GM19467 (cell line): Measurements from ENCODE around the gene STARD6.
"Not testable (repeated sequence)": the region's sequence is repeated elsewhere in the genome, so short reads cannot be mapped to it uniquely, and the experiment has no call there.

Source experiments
- ATAC-seq: cut with Tn5 transposase; IDR thresholded peaks from one replicate; pipeline ENCODE4 v1.9.1; 2021; ENCODE audit warnings: mild to moderate bottlenecking, moderate library complexity; ENCODE audit not compliant: unreplicated experiment

The STARD6 gene, protein sequence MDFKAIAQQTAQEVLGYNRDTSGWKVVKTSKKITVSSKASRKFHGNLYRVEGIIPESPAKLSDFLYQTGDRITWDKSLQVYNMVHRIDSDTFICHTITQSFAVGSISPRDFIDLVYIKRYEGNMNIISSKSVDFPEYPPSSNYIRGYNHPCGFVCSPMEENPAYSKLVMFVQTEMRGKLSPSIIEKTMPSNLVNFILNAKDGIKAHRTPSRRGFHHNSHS

DNA sequence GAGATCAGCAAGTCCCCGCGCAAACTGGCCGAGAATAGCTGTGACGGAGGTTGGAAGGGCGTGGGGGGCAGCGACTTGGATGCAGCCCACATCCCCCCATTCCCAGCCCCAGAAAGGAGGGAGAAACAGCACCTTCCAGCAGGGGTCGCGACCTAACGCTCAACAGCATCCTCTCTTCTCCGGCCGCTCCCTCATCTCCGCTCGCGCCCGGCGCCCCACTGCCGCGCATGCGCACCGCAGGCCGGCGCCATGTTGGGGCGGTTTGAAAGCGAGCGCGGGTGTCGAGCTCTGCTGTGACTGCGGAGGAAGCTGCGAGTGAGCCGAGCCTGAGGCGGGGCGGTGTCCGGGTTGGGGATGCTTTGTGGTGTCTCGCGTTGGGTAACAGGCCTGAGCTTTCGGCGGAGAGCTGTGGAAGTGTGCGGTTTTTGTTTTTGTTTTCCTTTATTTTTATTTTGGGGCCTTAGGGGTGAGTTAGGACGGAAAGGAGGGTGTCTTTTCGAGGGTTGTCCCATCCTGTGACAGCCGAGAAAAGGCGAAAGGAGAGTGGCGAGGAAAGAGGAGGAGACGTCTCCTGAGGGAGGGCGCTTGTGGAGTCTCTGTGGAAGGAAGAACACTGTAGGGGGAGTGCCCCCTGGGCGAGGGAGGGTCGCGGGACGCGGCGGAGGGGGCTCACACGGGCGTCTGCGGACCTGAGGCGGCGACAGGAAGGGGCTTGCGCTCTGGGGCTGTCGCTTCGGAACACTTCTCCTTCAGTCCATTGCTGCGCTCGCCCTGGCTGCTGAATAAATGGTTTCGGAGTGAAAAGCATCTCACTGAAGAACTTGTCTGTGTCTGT, at the start of gene STARD6, which contains the start of gene C18orf54:
TSS of gene STARD6 (minus strand) at position 199 of the 835 bp plus-strand sequence. CDS start 3,285 bp downstream, outside the sequence.
TSS of gene C18orf54 (plus strand) at position 247 of the 835 bp plus-strand sequence. CDS start 2,667 bp downstream, outside the sequence.
- ATAC-seq: peak; percentile 94

DNA sequence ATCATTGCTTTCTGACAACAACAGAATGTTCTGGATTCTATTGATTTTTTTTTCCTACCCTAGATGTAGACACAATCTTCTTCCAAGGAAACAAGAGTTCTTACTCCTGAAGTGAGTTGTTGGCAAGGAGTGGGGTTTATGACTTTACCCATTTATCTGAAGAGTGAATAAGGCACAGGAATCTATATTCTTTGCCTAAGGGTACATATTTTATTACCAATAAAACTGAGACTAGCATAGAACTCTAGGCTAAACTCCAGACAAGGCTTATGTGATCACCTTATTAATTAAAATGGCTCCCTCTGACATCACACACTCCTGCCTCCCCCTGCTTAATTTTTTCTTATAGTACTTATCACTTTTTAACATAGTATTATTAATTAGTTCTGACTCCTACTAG, 47.6 kb upstream of the STARD6 start:
- ATAC-seq: no peak

DNA sequence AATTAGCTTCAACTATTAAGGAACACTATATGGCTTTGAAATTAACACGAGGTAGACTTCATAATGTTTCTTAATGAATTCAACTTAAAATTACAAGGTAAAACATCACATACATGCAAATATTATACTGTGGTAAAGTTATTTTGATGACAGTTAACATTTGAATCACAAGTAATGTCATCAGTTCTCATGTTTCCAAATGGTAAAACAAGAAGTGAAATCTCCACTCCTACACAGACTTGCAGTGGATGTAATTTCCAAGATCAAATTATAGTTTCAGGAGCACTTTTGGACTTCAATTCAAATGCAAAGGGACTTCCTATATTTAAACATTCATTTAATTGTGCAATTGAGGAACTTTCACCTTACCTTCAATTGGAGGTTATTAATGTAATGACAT, 39.1 kb upstream of the STARD6 start:
- ATAC-seq: no peak

DNA sequence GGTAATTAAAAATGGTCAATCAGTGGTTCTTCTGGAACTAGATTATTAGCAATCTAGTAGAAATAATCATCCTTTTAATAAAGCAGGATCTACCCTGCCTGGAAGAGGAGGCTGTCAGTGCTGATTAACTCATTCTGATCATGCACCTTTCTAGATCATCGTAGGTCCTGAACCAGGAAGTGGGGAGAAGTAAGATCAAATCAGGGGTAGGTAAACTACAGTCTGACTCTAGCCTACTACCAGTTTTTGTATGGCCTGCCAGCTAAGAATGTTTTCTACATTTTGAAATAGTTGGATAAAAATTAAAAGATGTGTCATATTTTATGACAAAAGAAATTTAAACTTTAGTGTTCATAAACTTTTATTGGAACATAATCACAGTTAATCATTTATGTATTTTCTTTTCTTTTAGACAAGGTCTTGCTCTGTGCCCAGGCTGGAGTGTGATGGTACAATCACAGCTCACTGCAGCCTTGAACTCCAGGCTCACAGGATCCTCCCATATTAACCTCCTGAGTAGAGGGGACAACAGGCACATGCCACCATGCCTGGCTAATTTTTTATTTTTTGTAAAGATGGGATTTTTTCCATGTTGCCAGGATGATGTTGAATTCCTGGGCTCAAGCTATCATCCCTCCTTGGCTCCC, 36.1 kb upstream of the STARD6 start:
- no peak for ATAC-seq

DNA sequence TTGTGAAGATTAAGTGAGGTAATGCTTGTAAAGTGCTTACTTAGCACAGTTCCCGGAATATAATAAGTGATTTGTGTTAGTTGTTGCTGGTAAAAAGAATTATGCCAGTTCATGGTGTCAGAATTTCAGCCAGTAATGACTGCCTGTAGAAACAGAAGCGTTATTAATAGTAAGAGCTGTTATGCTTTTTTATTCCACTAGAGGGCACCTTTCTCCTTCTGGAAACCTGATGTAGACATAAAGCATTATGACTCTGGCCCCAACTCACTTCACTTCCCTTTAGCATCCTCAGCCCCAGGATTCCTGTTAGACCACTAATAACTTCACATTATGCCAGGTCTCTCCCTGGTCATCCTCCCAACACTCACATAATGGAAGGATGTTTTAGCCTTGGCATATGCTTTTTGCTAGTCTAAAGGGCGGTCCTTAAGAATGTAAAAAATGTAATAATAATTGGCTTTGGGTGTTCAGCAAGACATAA, 34.9 kb upstream of the STARD6 start:
- peak; percentile 69 for ATAC-seq

DNA sequence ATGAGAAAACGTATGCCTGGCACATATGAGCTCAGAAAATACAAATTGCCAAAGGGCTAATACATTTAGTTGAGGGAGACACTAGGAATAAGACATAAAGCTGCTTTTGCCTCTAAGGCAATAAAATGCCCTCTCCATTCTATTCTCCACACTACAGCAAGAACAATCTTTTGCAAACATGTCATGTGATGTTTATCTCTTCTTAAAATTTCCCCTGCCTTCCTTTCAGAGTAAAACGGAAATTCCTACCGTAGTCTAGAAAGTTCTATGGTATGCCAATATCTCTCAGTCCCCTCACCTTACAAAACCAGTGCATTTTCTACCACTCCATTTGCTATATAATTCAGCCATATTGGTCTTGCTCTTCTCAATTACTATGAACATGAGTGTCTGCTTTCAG, 33.2 kb upstream of the STARD6 start:
- no peak for ATAC-seq

DNA sequence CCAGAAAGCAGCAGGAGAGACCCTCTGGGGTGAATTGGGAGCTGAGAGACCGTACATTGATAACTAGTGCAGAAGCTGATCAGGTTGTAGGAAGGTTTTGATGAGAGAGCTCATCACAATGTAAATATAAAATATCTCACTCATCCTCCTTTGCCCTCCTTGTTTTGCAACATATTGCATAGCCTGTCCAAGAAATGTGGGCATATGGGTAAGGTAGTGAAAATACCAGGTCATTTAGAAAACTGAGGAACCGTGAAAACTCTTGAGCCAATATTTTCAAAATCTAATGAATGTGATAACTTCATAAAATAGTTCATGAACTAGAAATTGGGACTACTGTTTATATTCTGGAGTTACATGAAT, 31.5 kb upstream of the STARD6 start:
- ATAC-seq: no peak

DNA sequence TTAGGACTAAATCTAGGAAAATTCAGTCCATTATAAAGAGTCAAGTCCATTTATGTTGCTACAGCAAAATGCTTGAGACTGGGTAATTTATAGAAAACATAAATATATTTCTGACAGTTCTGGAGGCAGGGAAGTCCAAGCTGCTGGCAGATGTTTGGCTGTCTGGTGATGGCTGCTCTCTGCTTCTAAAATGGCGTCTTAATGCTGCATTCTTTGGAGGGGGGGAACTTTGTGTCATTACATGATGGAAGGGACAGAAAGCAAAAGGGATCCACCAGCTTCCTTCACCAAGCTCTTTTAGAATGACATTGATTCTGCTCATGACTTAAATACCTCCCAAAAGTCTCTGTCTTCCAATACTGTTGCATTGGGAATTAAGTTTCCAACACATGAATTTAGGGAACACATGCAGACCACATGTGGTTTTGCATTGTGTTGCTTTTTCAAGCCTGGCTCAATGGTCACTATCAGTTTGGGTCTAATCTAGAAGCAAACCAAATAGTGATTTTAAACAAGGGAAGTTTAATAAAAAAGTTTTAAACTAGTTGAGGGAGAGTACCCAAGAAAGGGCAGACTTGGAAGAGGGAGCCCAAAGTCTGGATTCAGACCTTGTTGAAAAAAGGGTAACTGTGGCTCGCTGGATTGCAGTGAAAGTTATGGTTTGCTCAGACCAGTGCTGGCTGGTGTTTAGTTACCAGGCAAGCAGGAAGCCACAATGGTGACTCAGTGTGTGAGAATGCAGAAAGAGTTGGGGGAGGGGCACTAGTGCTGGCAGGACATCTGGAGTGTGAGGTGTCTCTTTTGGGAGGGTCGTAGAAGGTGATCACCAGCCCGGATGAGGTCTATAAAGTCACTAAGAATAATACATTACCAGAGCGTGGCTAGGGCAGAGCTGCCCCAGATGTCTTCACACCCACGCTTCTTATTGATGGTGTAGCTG, 30.8 kb upstream of the STARD6 start:
- ATAC-seq: peak; percentile 90

DNA sequence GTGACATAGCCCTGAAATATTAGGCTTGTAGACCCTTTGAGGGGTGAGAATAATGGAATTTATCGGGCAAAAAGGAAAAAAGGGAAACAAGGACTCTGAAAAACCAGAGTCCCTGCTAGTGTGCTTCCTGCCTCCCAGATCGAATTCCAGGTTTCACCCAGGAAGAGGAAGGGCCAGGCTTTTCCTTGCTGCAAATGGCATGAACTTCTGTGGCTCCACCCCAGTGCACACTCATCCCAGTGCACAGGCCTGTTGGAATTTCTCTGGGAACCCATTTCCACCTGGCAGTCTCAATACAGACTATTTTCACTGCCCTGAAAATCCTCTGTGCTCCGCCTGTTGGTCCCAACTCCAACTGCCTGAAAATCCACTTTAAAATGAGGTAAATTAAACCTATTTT, 30.0 kb upstream of the STARD6 start:
- no peak for ATAC-seq

DNA sequence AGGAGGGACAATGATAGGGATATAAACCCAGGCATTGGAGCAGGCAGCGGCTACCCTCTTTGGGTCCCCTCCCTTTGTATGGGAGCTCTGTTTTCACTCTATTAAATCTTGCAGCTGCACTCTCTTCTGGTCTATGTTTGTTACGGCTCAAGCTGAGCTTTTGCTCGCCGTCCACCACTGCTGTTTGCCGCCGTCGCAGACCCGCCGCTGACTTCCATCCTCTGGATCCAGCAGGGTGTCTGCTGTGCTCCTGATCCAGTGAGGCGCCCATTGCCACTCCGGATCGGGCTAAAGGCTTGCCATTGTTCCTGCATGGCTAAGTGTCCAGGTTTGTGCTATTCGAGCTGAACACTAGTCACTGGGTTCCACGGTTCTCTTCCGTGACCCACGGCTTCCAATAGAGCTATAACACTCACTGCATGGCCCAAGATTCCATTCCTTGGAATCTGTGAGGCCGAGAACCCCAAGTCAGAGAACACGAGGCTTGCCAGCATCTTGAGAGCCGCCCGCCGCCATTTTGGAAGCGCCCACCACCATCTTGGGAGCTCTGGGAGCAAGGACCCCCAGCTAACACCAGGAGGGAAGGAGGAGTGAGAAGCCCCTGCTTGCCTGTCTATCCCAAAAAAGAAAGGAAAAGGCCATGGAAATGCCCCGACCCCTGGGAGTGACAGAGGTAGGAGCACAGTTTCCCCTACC, 29.3 kb upstream of the STARD6 start:
- ATAC-seq: not testable (repeated sequence)

DNA sequence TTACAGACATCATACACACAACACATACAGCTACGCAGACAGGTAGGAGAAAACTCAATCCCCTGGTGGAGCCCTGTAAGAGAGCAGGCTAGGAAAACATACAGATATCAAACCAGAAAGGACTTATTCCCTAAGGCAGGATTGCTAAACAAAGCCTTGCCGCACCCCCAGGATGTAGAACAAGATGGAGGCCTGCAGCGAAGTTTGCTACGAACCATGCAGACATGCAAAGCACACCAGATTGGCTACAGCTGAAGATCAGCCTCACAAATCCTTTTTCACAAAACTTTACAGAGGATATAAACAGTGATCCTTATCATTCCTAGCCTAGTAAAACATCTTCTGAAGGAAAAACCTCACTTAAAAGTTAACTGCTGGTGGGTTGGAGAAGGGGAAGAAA, 28.4 kb upstream of the STARD6 start:
- ATAC-seq: no peak

DNA sequence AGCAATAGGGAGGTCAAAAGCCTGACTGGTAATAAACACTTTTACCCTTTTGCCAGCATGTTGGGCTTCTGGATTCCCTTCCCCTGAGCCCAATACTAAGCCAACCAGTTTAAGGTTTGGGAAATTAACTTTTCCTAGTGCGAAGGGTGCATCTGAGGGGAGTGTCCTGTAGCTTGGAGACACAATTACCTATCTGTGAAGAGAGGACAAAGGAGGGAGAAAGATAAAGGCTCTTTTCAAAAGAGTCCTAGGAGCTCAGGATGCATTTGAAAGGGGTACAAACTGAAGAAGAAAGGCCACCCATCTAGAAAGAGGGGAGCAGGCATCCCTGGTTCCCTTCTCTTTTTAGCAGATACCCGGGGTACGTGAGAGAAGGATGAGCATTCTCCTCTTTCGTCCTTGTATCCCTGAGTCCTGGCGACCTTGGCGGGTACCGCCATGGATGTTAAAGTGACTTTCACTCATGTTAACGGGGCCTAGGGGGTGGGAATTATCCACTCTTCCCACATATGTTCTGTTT, 25.1 kb upstream of the STARD6 start:
- ATAC-seq: no peak

DNA sequence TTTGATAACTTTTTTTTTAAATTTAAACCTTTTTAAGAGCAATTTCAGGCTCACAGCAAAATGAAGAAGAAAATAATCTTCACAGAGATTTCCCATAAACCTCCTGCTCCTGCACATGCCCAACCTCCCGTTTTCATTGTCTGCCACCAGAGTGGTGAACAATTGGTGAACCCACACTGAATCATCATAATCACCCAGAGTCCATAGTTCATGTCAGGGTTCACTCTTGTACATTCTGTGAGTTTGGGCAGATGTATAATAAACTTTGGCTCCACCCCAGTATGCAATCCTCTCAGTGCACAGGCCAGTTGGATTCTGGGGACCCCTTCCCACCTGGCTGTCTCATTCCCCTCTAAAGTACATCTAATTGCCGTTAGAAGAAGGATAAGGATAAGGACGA, 24.4 kb upstream of the STARD6 start:
- no peak for ATAC-seq

DNA sequence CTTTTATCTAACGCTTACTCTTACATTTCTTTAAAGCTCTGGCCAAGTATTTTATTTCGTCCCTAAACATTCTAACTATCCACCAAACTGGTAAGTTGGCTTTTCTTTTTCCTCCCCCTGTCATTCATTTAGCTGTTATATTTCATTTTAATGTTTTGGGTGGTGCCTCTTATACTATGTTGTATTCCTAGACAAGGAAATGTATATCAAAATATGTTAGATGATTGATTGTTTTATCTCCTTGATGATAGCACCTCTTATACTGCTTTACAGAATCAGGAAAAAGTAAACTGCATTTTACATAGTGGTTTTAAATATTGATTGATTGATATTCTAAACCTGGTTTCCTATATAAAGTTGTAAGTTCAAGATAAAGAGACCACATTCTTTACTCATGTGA, 24.0 kb upstream of the STARD6 start:
- no peak for ATAC-seq

DNA sequence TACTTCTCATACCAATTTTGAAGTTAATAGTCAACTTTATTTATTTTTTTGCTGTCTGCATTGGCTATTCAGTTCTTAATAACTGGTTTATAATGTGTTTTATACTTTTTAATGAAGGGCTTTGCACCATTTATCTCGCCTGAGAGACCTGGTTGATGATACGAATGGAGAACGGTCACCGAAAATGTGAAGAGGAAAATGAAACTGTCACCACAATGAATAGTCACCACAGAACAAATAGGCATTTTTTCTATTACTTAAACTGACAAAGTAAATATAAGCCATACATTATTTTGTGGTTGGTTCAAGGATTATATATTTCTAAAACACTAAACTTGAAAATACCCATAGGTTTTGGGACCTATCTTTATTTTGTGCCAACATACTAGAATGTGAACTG, 20.4 kb upstream of the STARD6 start:
- ATAC-seq: no peak

DNA sequence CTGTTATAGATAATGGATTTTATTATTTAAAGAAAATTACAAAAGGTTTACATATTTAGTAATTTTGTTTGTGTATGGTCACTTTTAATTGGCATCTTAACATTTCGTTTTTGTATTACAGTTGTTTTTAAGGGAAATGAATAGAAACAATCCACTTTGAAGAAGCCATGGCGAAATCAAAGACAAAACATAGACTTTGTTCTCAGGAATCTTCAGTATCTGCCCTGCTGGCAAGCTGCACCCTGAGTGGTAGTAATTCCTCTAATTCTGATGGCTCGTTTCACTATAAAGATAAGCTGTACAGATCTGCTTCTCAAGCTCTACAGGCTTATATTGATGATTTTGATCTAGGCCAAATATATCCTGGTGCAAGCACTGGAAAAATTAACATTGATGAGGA, 2.7 kb upstream of the STARD6 start:
- no peak for ATAC-seq

DNA sequence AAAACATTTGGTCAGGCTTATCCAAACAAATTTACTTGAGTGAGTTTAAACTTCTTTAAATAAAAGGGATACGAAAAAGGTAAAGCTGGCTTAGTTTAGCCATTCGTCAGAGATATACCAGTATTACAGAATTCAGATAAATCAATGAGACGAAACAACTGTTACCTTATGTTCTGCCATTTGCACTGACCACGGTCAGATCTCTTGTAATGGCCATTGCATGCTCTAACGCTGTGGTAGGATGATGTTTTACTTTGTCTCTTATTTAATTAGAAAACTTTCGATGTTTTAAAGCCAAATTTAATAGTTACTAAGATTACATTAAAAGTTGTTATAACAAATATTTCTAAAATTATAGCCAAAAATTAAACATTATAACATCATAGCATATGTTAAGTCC, 1.6 kb upstream of the STARD6 start:
- ATAC-seq: no peak

DNA sequence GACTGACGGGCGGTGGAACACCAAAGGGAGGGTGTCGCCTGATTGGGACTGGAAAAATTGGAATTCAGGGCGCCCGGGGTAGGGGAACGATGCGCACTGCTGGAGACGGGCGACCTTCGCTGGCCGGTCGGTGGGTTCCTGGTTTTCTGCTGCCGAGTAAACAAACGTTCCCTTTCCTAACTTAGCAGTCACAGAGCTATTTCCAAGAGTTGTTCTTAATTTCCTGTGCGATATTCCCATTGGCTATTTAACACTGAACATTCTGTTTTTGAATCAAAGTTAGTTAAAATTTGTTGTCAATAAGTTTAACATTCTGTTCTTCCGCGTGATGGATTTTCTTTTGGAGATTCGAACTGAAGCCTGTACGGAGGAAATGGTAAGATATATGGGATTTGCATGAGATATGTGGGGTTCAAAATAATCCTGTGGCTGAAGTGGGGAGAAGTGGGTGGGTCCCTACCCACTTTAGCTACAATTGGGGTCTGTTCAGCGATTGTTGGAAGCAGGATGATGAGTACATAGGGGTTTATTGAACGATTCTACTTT, 910 bp upstream of the STARD6 start:
- ATAC-seq: peak; percentile 6

DNA sequence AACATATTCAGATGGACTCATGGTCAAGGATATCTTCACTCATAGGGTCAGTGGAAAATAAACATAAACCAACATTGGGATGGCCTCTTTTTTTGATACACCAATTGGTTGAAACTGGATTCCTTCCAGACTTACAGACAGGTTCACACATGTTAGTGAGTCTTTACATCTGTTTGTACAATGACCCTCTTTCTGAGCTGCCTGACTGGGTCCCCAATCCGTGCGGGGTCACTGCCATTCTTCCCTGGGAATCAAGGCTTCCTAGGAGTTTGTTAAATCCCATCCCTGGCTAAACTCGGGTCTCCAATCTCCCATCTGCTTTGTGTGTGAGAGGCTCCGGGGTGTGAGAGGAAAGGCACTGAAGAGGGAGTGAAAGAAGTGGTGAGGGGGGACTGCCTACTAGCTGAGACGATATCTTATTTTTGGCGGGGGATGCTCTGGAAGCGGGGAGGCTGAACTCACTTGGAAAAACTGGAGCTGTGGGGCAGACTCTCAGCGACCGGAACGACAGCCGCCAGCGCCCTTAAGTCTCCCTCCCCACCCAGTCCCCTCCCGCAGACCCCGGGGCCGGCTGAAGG, 487 bp downstream of the STARD6 start:
- peak; percentile 37 for ATAC-seq
